Thyroid gland (tissue), 4 donors: ENCODE measurements around the gene ENOX2. TPM values are rescaled to one million over a fixed set of nuclear protein-coding genes. Genes with fewer than 3 reads are reported as not detected.

ENCODE experiments used
- DNase-seq, 2 donors: peaks; one replicate each; pipeline ENCODE4 v3.0.0-alpha.2; 2019
- H3K27ac ChIP-seq, 3 donors: fragments of 200-600 bp; sonication (generic); 1 replicate in 2 of 3; 2 replicates in 1 of 3; pipeline ENCODE4 v1.5.1; 2016 to 2019; ENCODE audit warnings: mild to moderate bottlenecking in 1 of 3, moderate library complexity in 1 of 3
- H3K27me3 ChIP-seq: fragments of 200-600 bp; sonication (generic); one replicate; pipeline ENCODE4 v1.5.1; 2019
- H3K36me3 ChIP-seq, 2 donors: fragments of 200-600 bp; sonication (generic); one replicate each; pipeline ENCODE4 v1.5.1; 2016 to 2019
- H3K4me1 ChIP-seq, 2 donors: fragments of 200-600 bp; sonication (generic); one replicate each; pipeline ENCODE4 v1.5.1; 2017 to 2019
- H3K4me3 ChIP-seq, 3 donors: fragments of 200-600 bp; sonication (generic); replicated peaks in 1 of 3; 1 replicate in 2 of 3; 2 replicates in 1 of 3; pipeline ENCODE4 v1.5.1; 2016; ENCODE audit warnings: mild to moderate bottlenecking in 1 of 3
- H3K9me3 ChIP-seq: fragments of 200-600 bp; sonication (generic); one replicate; pipeline ENCODE4 v1.5.1; 2017
- CTCF ChIP-seq, 6 experiments: fragments of 200-600 bp in 3 of 6; fragments of 450-650 bp in 3 of 6; sonication (generic) in 3 of 6; IDR thresholded peaks; one replicate each; pipeline ENCODE4 v1.5.1; 2016 to 2019; ENCODE audit warnings: antibody characterized with exemption in 6 of 6, mild to moderate bottlenecking in 2 of 6, inconsistent platforms in 1 of 6, moderate library complexity in 1 of 6
- POLR2A ChIP-seq, 2 donors: fragments of 450-650 bp; IDR thresholded peaks; one replicate each; pipeline ENCODE4 v1.6.1; 2017; ENCODE audit warnings: antibody characterized with exemption in 2 of 2, mild to moderate bottlenecking in 2 of 2, moderate library complexity in 1 of 2
- WGBS, 2 donors: methylation state at CpG; one replicate each; pipeline ENCODE4 v1.1.5; 2017; 5-methylcytosine and 5-hydroxymethylcytosine counted together
- intact Hi-C: fragments of 100-400 bp; cut with DNase I; formaldehyde crosslinking; loops from one replicate; pipeline ENCODE4 v1.15.1; 2023
- total RNA-seq, 4 donors: library from RNA; depleted of rRNA; stranded (reverse); fragments of >200 nt; gene quantifications; one replicate each; pipeline ENCODE4 v1.2.3, GENCODE V29; 2016

Gene ENOX2
- total RNA-seq, 4 donors from 2014 or later: 11.8 to 25.2 (median 20.1) TPM

DNA sequence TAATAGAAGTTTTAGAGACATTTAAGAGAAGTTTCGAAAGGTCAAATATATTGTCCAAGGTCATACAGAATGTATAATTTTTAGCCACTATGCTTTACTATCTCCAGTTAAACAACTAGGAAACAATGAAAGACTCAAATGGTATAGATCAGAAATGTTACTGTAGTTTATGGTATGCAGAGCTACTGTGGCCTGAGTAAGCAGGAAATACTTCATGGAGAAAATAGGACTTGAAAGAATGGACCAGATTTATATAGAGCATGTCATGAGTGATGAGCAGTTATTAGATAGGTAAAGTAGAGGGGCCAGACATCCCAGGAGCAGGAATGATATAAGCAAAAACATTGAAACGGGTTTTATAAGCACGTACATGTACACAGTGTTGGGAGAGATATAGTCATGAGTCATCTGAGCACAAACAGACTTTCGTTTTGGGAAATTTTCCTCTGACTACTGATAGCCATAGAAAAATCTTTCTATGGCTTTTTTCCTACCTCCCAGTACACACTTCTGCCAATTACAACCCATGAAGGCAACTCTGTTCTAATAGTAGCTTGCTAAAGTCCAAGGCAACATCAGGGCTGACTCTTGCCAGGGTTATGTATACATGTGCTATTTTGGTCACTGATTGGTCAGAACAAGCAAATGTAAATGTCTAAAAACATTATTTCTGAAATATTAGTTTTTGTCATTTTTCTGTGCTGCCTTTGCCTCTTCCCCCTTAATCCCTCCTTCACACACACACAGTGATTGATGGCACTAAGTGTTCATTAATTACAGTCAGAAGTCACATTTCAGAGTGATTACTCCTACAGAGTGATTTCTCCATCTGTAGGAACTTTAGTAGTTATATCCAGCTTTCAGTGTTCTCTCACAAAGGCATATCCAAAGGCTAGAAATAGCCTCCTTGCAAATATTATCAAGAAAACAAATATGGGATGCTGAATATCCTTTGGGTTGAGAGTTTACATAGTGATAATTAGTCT, 198.7 kb downstream of the ENOX2 start:
- TF ChIP-seq CTCF (IDR thresholded peaks at IDR 0.05) (no peak), POLR2A (IDR thresholded peaks at IDR 0.05) (no peak)
- Histone ChIP-seq H3K27ac (no peak overlapping the region), H3K4me3 (no peak overlapping the region), H3K27me3 (no peaks in the 10 kb centered on the region), H3K4me1 (no peaks in the 10 kb centered on the region), H3K36me3 (no peaks in the 10 kb centered on the region), H3K9me3 (no peaks in the 10 kb centered on the region)
- 72 to 94% methylated on average over 4 of the region's 4 CpGs for WGBS, 2 donors
- DNase-seq: no peak
- intact Hi-C loops: no loop called here

DNA sequence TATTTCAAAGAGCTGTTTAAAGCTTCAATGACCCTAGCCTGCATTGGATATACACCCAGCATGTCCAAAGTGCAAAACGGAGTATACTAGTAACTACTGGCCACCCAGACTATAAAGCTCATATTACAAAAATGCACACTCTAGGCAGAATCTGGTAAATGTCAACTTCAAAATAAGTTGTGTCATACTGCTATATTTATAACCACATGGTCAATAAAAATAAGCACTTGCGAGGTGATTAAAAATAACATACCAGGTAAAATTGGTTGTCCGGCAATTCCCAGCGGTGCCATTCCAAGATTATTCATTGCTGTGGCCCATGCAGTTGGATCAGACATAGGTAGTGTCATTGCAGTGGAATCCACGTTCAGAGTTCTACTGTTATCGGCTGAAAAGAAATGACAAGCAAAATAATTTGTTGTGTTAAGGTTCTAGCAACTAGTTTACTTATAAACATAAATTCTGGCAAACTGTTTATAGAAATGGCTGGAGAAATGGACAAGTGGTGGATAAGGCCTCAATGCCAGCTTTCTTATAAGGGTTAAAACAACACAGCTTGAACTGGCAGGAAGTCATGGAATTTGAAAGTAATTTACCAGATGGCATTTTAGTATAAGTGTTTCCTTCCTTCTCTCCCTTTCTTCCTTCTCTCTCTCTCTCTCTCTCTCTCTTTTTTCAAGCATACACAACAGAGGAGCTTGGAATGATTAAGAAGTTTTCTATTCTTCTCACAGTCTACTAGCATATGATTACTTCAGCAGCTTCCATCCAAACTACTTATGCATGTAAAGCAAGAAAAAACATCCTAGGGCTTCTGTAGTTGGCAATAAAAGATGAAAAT, 199.9 kb downstream of the ENOX2 start:
- no peaks in the 10 kb centered on the region for H3K9me3 ChIP-seq
- H3K4me3 ChIP-seq: no peak overlapping the region
- WGBS, 2 donors: 87 to 92% methylated on average over 6 of the region's 6 CpGs
- TF ChIP-seq CTCF (IDR thresholded peaks at IDR 0.05) (no peak), POLR2A (IDR thresholded peaks at IDR 0.05) (no peak)
- DNase-seq: no peak
- H3K27me3 ChIP-seq: no peaks in the 10 kb centered on the region
- H3K27ac ChIP-seq: no peak overlapping the region
- no peaks in the 10 kb centered on the region for H3K36me3 ChIP-seq
- intact Hi-C loops: no loop called here
- no peaks in the 10 kb centered on the region for H3K4me1 ChIP-seq

GRCh38 chrX:130700629-130701028, 202.4 kb downstream of the ENOX2 start:
- no peak for DNase-seq
- no peak for TF ChIP-seq POLR2A (IDR thresholded peaks at IDR 0.05)
- TF ChIP-seq CTCF (IDR thresholded peaks at IDR 0.05): no peak
- Histone ChIP-seq H3K36me3 (no peaks in the 10 kb centered on the region), H3K9me3 (no peaks in the 10 kb centered on the region), H3K27ac (no peak overlapping the region), H3K4me1 (no peaks in the 10 kb centered on the region), H3K4me3 (no peak overlapping the region), H3K27me3 (no peaks in the 10 kb centered on the region)
- intact Hi-C loops: no loop called here

DNA sequence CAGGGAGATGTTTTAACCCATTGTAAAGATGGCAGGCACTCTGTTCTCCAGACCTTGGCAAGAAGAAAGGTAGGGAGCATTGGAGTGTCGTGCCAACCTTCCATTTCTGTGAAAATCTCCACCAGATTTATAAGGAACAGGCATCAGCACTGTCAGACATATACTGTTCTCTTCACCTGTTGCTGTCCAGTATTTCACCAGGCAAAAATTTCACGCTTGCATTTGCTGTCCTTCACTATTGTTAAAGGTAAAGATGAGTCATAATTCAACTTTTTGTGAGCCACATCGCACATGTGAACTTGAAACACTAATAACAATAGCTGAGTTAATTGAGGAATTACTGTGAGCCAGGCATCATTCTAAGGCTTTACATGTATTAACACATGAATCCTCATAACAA, 203.4 kb downstream of the ENOX2 start:
- no peak overlapping the region for H3K4me3 ChIP-seq
- no peaks in the 10 kb centered on the region for H3K4me1 ChIP-seq
- no peak for DNase-seq
- H3K27me3 ChIP-seq: no peaks in the 10 kb centered on the region
- H3K27ac ChIP-seq: no peak overlapping the region
- WGBS, 2 donors: 92 to 98% methylated on average over 3 of the region's 3 CpGs
- no peak for TF ChIP-seq CTCF (IDR thresholded peaks at IDR 0.05)
- TF ChIP-seq POLR2A (IDR thresholded peaks at IDR 0.05): no peak
- H3K9me3 ChIP-seq: no peaks in the 10 kb centered on the region
- intact Hi-C loops: no loop called here
- no peaks in the 10 kb centered on the region for H3K36me3 ChIP-seq
